Heart left ventricle (tissue), 13 donors: ENCODE results near the gene MAP2K5.

Source experiments
- POLR2A ChIP-seq, 2 donors: fragments of 450-650 bp; IDR thresholded peaks; one replicate each; pipeline ENCODE4 v1.6.1; 2017; ENCODE audit warnings: antibody characterized with exemption in 2 of 2, mild to moderate bottlenecking in 2 of 2, moderate library complexity in 2 of 2
- TF ChIP-seq, protein P1 (sequence below), 12 donors: fragments of 200-600 bp; sonication (generic) in 4 of 12; IDR thresholded peaks; one replicate each; pipeline versions ENCODE4 v1.5.0 to v1.8.0; 2018 to 2022; ENCODE audit warnings: antibody characterized with exemption in 12 of 12, mild to moderate bottlenecking in 5 of 12
- donor health status: ischemic (EF 13 %, LVEDD 7.1; RV severe dilation, severe dysfunction).
- donor health status: DM: no; HTN: yes; CAD: no.
- donor health status: DM: no; HTN: no; CAD: no.
- donor health status: ischemic (EF 25% LVEDD 6.9; RV normal size, moderate dysfunction).
- donor health status: ischemic (EF 25% LVEDD 5.7; RV mildly dilated, moderate dysfunction).
- donor health status: ischemic (EF 35%, LVEDD 5.7; RV mildly dilated, moderate dysfunction).
- donor health status: nonischemic (EF 11% LVEDD 7.7; RV severe dilation, severe dysfunction).
- donor health status: DM: yes; HTN: yes; CAD: no.
- donor health status: PGD.
- donor health status: ischemic (EF 29% LVEDD 5.4; RV normal size, mild dysfunction).
- donor health status: nonischemic (EF 23%, LVEDD 6.1; RV moderate dilation, normal function).

DNA sequence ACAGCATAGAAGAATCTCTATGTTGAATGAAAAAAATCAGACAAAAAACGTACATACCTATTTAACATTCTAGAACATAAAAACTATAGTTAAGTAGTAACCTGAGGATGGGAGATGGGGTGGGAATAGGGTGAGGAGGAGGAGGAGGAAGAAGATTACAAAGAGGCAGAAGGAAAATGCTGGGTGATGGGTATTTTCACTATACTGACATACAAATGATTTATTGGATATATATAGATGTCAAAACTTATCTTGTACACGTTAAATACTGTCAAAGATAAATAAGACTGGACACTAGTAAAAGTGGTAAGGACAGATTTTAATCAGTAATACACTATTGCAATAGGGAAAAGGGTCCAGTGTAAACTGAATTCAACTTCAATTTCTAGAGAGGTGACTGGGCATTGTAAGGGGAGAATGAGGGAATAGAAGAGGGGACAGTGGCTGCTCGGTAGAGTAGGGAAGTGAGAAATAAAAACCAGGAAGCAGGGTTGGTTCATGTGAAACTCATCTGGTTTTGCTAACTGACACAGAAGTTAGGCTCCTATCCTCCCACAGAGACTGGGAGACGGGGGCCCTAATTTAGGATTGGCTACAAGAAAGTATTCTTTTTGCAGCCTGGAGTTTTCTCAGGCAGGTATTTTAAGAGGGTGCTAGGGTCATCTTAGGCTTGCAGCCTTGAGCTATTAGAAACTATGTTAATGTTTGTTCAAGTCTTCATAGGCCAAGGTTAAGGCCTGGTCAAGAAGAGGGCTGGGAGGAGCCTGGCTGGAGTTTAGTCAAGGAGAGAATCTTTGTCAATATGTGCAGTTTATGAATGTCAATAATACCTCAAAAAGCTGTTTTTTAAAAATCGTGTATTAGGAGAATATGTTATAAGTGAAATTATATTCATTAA is 36.6 kb upstream of the MAP2K5 start:
- TF ChIP-seq, protein P1, sequence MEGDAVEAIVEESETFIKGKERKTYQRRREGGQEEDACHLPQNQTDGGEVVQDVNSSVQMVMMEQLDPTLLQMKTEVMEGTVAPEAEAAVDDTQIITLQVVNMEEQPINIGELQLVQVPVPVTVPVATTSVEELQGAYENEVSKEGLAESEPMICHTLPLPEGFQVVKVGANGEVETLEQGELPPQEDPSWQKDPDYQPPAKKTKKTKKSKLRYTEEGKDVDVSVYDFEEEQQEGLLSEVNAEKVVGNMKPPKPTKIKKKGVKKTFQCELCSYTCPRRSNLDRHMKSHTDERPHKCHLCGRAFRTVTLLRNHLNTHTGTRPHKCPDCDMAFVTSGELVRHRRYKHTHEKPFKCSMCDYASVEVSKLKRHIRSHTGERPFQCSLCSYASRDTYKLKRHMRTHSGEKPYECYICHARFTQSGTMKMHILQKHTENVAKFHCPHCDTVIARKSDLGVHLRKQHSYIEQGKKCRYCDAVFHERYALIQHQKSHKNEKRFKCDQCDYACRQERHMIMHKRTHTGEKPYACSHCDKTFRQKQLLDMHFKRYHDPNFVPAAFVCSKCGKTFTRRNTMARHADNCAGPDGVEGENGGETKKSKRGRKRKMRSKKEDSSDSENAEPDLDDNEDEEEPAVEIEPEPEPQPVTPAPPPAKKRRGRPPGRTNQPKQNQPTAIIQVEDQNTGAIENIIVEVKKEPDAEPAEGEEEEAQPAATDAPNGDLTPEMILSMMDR (IDR thresholded peaks at IDR 0.05) = no peak
- no peak for TF ChIP-seq POLR2A (IDR thresholded peaks at IDR 0.05)
